ENCODE measurements around the gene LYST.
"Not testable (repeated sequence)": the region's sequence is repeated elsewhere in the genome, so short reads cannot be mapped to it uniquely, and the experiment has no call there.

LYST gene

DNA sequence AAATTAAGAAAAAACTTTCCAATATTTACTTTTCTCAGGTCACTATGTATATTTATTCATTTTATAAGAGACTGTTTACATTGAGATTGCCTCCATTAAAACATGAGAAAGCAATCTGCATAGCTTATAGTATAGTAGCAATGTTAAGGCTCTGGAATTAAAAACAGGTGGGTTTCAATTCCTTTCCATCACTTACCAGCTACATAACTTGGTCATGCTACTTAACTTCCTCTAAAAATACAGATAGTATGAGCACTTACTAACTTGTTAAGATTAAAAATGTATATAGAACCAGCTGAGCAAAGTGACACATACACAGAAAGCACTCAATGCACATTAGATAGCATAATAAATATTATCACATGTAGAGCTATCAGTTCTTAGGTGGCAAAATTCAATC lies 76.6 kb downstream of the LYST start:
- Mint-ChIP-seq H3K27me3 (no peaks in the 10 kb centered on the region), H3K4me1 (peaks cover 9% of the 10 kb centered on the region), H3K9me3 (no peaks in the 10 kb centered on the region), H3K36me3 (peaks cover 54% of the 10 kb centered on the region), H3K27ac (peak overlapping the region; percentile 32), H3K4me3 (no peak overlapping the region)
- ATAC-seq = no peak

DNA sequence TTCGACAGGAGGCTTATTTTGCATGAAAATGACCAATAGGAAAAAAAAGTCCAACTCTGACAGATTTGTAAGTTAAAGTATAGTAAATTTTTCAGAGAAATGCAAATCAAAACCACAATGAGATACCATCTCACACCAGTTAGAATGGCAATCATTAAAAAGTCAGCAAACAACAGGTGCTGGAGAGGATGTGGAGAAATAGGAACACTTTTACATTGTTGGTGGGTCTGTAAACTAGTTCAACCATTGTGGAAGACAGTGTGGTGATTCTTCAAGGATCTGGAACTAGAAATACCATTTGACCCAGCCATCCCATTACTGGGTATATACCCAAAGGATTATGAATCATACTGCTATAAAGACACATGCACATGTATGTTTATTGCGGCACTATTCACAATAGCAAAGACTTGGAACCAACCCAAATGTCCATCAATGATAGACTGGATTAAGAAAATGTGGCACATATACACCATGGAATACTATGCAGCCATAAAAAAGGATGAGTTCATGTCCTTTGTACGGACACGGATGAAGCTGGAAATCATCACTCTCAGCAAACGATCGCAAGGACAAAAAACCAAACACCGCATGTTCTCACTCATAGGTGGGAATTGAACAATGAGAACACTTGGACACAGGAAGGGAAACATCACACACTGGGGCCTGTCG lies 80.3 kb downstream of the LYST start:
- H3K9me3 Mint-ChIP-seq, H3K4me3 Mint-ChIP-seq, H3K27me3 Mint-ChIP-seq, ATAC-seq, H3K27ac Mint-ChIP-seq, H3K4me1 Mint-ChIP-seq: not testable (repeated sequence)
- H3K36me3 Mint-ChIP-seq = peaks cover 33% of the 10 kb centered on the region

DNA sequence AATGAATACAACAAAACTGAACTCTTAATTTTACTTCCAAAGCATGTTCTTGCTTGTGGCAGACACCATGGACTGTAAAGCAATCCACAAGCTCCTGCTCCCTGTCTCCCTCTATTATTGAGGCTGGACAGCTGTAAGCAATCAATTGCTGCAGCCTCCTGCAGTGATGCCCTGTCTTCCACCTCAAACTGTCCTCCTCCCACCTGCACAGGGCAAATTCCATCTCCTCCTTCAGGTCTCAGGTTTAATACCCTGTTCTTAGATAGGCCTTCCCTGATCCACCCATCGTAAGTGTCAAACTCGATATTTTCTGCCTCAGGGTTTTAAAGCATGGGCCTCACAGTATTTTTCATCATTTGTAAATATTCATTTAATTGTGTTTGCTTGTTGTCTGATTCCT lies 81.8 kb downstream of the LYST start:
- Mint-ChIP-seq H3K9me3 (no peaks in the 10 kb centered on the region), H3K36me3 (peaks cover 22% of the 10 kb centered on the region), H3K4me1 (no peaks in the 10 kb centered on the region), H3K27me3 (no peaks in the 10 kb centered on the region), H3K4me3 (no peak overlapping the region), H3K27ac (no peak overlapping the region)
- ATAC-seq = no peak

DNA sequence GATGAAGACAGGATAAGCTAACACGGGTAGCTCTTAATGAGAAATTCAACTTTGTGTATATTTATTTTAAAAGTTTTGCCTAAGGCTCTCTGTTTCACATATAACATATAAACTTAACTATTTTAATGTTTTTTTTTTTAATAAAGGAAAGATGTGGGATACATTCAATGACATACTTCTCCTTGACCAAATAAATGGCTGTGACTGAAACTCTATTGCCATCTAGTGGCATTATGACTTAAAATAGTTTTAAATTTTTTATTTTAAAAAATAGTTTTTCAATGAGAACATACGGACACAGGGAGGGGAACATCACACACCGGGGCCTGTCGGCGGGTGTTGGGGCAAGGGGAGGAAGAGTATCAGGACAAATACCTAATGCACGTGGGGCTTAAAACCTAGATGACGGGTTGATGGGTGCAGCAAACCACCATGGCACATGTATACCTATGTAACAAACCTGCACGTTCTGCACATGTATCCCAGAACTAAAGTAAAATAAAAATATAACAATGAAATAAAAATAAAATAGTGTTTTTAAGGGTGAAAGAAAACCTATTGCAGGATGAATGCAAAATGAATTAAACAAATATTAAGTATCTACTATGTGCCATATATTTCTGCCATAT lies 83.4 kb downstream of the LYST start:
- H3K36me3 Mint-ChIP-seq = peaks cover 17% of the 10 kb centered on the region
- no peak for ATAC-seq
- H3K9me3 Mint-ChIP-seq = no peaks in the 10 kb centered on the region
- H3K4me1 Mint-ChIP-seq = no peaks in the 10 kb centered on the region
- H3K27me3 Mint-ChIP-seq = no peaks in the 10 kb centered on the region
- no peak overlapping the region for H3K27ac Mint-ChIP-seq
- no peak overlapping the region for H3K4me3 Mint-ChIP-seq

DNA sequence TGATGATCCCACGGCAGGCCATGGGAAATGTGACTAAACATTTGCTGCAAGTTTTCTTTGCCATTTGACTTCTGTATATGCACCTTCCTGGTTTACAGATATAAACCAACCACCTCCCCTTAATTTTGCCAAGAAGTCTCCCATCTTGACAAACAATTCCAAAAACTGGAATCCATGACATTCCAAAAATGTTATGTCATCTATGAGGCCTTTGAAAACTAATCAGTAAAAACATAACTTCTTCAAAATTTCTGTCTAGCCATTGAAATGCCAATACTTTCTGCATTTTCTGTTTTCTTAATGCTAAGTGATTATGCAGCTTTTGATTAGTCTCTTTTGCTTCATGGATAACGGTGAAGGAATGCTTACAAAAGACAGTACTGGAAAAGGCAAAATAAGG lies 84.1 kb downstream of the LYST start:
- Mint-ChIP-seq H3K9me3 (no peaks in the 10 kb centered on the region), H3K36me3 (peaks cover 17% of the 10 kb centered on the region)

DNA sequence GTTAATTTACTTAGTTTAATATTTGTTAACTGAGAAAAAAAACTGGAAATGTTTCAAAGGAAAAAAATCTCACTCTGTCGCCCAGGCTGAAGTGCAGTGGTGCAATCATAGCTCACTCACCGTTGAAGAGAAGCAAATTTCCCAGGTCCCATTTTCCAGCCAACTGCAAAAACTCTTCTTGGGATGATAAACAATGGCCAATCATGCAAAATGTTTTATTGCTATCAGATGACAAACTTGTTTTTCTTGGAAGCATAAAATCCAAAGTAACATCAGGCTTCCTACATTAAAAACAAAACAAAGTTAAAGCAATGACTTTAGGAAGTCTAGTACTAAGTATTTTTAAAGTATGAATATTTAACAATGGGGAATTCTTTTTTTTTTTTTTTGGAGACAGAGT lies 84.9 kb downstream of the LYST start:
- no peak for ATAC-seq
- H3K36me3 Mint-ChIP-seq = peaks cover 13% of the 10 kb centered on the region
- no peaks in the 10 kb centered on the region for H3K4me1 Mint-ChIP-seq
- no peaks in the 10 kb centered on the region for H3K27me3 Mint-ChIP-seq
- no peak overlapping the region for H3K27ac Mint-ChIP-seq
- H3K9me3 Mint-ChIP-seq = no peaks in the 10 kb centered on the region
- no peak overlapping the region for H3K4me3 Mint-ChIP-seq

More for the DNA sequence above, 84.1 kb downstream of the LYST start:
- ATAC-seq = no peak
- H3K4me3 Mint-ChIP-seq = no peak overlapping the region
- H3K4me1 Mint-ChIP-seq = no peaks in the 10 kb centered on the region
- H3K27ac Mint-ChIP-seq = no peak overlapping the region
- H3K27me3 Mint-ChIP-seq = no peaks in the 10 kb centered on the region

DNA sequence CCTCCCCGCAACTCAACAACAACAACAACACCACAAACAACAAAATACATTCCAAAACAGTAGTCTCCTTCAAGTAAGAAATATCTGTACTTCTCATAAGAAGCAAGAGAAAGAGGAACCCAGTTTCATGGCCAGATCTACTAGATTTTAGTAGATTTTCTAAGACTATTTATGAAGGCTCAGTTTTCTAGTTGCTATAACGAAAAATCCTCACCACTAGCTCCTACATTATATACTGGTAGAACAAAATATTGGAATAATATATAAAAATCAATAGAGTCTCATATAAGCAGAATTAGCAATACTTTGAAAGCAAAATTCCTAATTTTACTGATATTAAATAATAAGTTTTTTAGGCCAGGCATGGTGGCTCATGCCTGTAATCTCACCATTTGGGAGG lies 86.9 kb downstream of the LYST start:
- no peaks in the 10 kb centered on the region for H3K4me1 Mint-ChIP-seq
- H3K36me3 Mint-ChIP-seq = peaks cover 22% of the 10 kb centered on the region
- ATAC-seq = no peak
- no peak overlapping the region for H3K27ac Mint-ChIP-seq
- no peaks in the 10 kb centered on the region for H3K27me3 Mint-ChIP-seq
- no peaks in the 10 kb centered on the region for H3K9me3 Mint-ChIP-seq
- no peak overlapping the region for H3K4me3 Mint-ChIP-seq

DNA sequence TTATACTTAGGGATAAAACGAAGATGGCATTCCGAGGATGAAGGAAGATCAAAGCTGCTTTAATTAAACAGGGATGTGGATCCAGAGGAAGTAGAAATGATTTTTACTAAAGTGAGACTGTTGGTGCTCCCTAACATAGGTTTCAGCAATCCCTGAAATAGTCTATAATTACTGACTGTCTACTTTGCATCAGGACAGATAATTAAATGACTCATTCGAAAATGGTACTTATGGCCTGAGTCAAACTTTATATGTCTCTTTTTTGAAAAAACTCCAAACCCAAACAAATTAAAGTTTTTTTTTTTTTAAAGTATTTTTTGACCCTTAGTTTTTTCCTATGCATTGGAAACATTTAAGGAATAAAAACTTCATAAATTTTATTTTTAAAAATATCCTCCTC lies 90.3 kb downstream of the LYST start:
- H3K4me3 Mint-ChIP-seq = no peak overlapping the region
- no peaks in the 10 kb centered on the region for H3K4me1 Mint-ChIP-seq
- no peak overlapping the region for H3K27ac Mint-ChIP-seq
- ATAC-seq = no peak
- H3K27me3 Mint-ChIP-seq = no peaks in the 10 kb centered on the region
- H3K9me3 Mint-ChIP-seq = no peaks in the 10 kb centered on the region
- H3K36me3 Mint-ChIP-seq = peaks cover 42% of the 10 kb centered on the region

DNA sequence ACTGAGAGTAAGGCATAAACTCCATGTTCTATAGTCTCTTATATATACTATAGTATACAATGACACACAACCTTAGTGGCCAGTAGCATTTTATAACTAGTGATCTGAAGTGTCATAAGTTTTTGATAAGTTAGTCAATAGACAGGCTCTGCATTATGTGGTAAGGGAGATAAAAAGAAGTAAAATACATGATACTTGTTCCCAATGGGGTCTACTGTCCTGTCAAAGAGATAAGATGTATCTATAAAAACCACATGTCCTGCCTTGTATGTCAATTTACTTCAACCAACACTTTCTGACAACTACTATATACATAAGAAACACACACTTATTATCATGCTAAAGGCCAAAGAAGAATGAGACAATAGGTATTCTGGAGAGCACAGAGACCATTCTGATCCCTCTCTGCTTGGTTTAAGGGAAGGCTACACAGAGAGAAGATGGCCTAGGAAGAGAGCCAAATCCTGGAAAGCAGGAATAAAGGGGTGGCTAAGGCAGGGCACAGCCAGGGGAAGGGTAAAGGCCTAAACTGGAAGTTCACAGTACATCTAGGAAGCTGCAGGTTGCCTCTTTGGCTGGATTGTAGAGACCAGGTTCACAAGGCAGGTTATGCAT lies 91.4 kb downstream of the LYST start:
- no peak for ATAC-seq
- H3K27me3 Mint-ChIP-seq = no peaks in the 10 kb centered on the region
- H3K4me1 Mint-ChIP-seq = no peaks in the 10 kb centered on the region
- H3K36me3 Mint-ChIP-seq = peaks cover 42% of the 10 kb centered on the region
- H3K4me3 Mint-ChIP-seq = no peak overlapping the region
- no peaks in the 10 kb centered on the region for H3K9me3 Mint-ChIP-seq
- H3K27ac Mint-ChIP-seq = no peak overlapping the region

DNA sequence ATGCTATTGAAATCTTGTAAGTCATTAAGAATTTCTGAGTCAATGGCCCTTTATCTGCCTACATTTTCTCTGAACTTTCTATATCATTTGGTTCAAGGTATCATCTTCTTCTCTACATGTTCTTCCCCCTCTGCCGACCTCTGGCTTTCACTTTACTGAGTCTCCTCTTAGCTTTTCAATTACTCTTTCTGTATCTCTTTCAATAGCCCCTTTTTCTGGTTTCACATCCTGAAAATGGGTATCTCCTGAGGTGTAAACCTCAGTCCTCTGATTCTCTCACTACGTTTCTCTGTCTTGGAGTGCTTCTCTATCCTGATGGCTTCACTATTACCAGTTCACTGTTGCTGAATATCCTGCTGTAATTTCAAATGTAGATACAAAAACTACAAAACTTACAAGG lies 98.9 kb downstream of the LYST start:
- H3K36me3 Mint-ChIP-seq = peaks cover 27% of the 10 kb centered on the region
- no peaks in the 10 kb centered on the region for H3K9me3 Mint-ChIP-seq
- H3K4me3 Mint-ChIP-seq = no peak overlapping the region
- peak overlapping the region; percentile 16 for H3K27ac Mint-ChIP-seq
- no peaks in the 10 kb centered on the region for H3K27me3 Mint-ChIP-seq
- peak; percentile 90 for ATAC-seq
- peaks cover 20% of the 10 kb centered on the region for H3K4me1 Mint-ChIP-seq

DNA sequence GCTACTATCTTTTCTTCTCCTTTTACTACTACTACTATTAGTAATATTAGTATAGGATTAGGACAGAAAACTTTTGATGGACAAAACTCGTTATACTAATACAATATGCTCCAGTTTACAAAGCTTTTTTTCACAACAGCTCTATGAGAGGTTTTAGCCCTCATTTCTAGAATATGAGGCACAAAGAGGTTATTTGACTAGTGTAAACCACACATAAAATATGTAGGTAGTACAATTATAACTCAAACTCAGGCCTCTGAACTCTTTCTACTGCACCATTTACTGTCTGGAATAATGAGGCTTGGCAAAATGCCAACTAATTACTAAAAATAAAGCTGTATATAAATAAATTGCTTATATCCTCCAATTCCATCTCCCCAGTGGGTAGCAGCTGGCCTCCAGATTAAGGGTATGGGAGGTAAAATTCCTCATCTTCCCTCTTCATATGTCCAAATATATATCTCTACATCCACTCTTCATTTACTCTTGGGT lies 99.9 kb downstream of the LYST start:
- Mint-ChIP-seq H3K9me3 (no peaks in the 10 kb centered on the region), H3K4me1 (peaks cover 20% of the 10 kb centered on the region), H3K27ac (no peak overlapping the region), H3K36me3 (peaks cover 29% of the 10 kb centered on the region), H3K4me3 (no peak overlapping the region), H3K27me3 (no peaks in the 10 kb centered on the region)
- no peak for ATAC-seq

DNA sequence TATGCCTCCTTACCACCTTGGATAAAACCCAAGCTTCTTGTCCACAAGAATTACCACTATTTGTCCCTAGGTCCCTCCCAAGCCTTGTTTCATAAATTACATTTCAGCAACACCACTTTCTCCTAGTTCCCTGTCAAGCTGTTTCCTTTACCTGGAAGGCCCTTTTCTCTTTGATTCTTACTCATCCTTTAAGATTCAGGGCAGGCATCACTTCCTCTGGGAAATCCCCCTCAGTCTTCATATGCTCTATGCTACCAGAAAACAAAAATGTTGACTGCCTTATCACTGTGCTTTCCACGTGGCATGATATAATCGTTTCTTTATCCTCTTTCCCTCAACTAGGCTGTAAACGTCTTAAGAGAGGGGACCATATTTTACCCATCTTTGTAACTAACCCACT lies 102.7 kb downstream of the LYST start:
- no peaks in the 10 kb centered on the region for H3K27me3 Mint-ChIP-seq
- H3K27ac Mint-ChIP-seq = no peak overlapping the region
- ATAC-seq = peak; percentile 81
- no peak overlapping the region for H3K4me3 Mint-ChIP-seq
- H3K36me3 Mint-ChIP-seq = peaks cover 40% of the 10 kb centered on the region
- H3K4me1 Mint-ChIP-seq = peaks cover 17% of the 10 kb centered on the region
- no peaks in the 10 kb centered on the region for H3K9me3 Mint-ChIP-seq

DNA sequence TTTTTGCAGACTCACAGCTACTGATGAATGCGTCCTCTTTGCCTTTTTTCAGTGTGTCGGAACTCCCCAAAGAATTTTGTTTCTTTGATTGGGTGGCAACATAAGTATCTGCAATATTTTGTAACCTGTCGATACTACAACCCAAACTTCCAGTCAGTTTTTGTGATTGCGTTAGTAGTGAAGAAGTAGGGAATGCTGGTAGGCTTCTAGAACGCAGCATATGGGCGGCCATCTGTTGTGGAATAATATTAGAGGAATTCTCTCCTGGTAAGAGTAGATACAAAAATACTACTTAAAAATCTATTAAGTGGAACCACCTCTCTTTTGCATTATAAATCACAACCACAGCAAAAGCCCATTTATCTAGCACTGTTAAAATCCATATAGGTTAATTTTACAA lies 107.4 kb downstream of the LYST start:
- peak overlapping the region; percentile 46 for H3K27ac Mint-ChIP-seq
- H3K27me3 Mint-ChIP-seq = no peaks in the 10 kb centered on the region
- ATAC-seq = no peak
- peaks cover 49% of the 10 kb centered on the region for H3K36me3 Mint-ChIP-seq
- no peak overlapping the region for H3K4me3 Mint-ChIP-seq
- H3K4me1 Mint-ChIP-seq = no peaks in the 10 kb centered on the region
- no peaks in the 10 kb centered on the region for H3K9me3 Mint-ChIP-seq

DNA sequence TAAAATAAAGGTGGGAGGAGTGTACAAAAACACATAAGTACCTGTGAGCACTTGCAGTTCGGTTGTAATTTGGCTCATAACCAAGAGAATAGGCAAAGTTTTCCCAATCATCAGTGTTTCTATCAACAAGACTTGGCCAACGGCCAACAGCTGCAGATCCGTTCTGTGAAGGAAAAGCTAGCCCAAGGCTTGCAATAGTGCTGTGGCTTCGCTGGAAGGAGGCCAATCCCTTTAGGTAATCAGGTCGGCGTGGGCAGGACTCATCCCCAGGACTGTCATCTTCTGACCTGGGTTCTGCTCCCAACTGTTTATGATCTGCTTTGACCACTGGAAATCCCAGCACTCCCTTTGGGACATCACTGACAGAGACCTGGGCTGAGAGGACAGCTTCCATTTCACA lies 107.8 kb downstream of the LYST start:
- Mint-ChIP-seq H3K27ac (no peak overlapping the region), H3K36me3 (peaks cover 52% of the 10 kb centered on the region), H3K4me1 (no peaks in the 10 kb centered on the region), H3K9me3 (no peaks in the 10 kb centered on the region), H3K27me3 (no peaks in the 10 kb centered on the region), H3K4me3 (no peak overlapping the region)
- no peak for ATAC-seq

DNA sequence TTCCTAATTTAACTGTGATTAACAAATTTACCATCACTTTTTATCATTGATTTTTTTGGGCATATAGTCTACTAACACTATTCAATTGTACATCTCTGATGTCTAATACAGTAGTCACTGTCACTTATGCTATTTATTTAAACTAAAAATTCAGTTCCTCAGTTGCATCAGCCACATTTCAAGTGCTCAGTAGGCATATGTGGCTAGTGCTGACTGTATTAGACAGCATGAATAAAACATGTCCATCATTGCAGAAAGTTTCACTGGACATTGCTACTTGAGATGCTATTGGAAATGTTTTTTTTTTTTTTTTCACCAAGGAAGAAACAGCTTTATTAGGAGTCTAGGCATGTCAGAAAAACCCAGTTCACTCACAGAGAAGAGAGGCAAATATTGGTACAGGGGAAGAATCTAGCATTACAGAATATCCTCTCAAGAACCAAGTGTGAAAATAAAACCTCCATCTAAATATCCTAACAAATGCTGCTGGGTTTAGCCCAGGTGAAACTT lies 109.1 kb downstream of the LYST start:
- H3K36me3 Mint-ChIP-seq = peaks cover 52% of the 10 kb centered on the region
- H3K27ac Mint-ChIP-seq = no peak overlapping the region
- H3K4me3 Mint-ChIP-seq = no peak overlapping the region
- H3K27me3 Mint-ChIP-seq = no peaks in the 10 kb centered on the region
- H3K4me1 Mint-ChIP-seq = no peaks in the 10 kb centered on the region
- ATAC-seq = no peak
- no peaks in the 10 kb centered on the region for H3K9me3 Mint-ChIP-seq

DNA sequence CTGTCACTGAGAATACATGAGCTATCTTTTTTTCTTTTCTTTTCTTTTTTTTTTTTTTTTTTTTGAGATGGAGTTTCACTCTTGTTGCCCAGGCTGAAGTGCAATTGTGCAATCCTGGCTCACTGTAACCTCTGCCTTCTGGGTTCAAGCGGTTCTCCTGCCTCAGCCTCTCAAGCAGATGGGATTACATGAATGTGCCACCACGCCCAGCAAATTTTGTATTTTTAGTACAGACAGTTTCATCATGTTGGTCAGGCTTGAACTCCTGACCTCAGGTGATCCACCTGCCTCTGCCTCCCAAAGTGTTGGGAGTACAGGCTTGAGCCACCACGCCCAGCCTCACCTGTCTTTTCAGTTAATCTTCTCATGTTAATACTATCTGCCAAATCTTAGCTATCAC lies 112.5 kb downstream of the LYST start:
- not testable (repeated sequence) for ATAC-seq, H3K27me3 Mint-ChIP-seq, H3K4me1 Mint-ChIP-seq, H3K4me3 Mint-ChIP-seq, H3K9me3 Mint-ChIP-seq, H3K27ac Mint-ChIP-seq
- peaks cover 43% of the 10 kb centered on the region for H3K36me3 Mint-ChIP-seq
